GM19372 (cell line): Measurements from ENCODE around the gene PHF13.

Experiments
- ATAC-seq: cut with Tn5 transposase; IDR thresholded peaks from one replicate; pipeline ENCODE4 v1.9.1; 2021; ENCODE audit warnings: mild to moderate bottlenecking, low read depth, moderate library complexity; ENCODE audit not compliant: unreplicated experiment

Gene PHF13

GRCh38 chr1:6601049-6601922 lies 12.2 kb upstream of the PHF13 start:
- ATAC-seq, result no peak

- ATAC-seq, result peak; percentile 16
Measured at GRCh38 chr1:6601923-6602668, 11.4 kb upstream of the PHF13 start.

- ATAC-seq, result peak; percentile 48
Measured at GRCh38 chr1:6602669-6603237, 10.8 kb upstream of the PHF13 start, which contains the start of gene KLHL21. Gene KLHL21, minus strand, starts transcription at chr1:6602869. Its CDS starts 52 bp downstream, at chr1:6602817.

GRCh38 chr1:6603238-6603914 lies 10.2 kb upstream of the PHF13 start:
- peak; percentile 20 for ATAC-seq

GRCh38 chr1:6603915-6604558 lies 9.5 kb upstream of the PHF13 start:
- ATAC-seq, result no peak

GRCh38 chr1:6612641-6613360 lies 730 bp upstream of the PHF13 start:
- ATAC-seq, result peak; percentile 35

- ATAC-seq, result no peak
Measured at GRCh38 chr1:6614019-6614928, 743 bp downstream of the PHF13 start.

GRCh38 chr1:6614929-6615785 lies 1.6 kb downstream of the PHF13 start:
- no peak for ATAC-seq

GRCh38 chr1:6619045-6619444 lies 5.5 kb downstream of the PHF13 start:
- ATAC-seq, result no peak

GRCh38 chr1:6621429-6622391 lies 8.2 kb downstream of the PHF13 start:
- no peak for ATAC-seq

GRCh38 chr1:6622396-6623152 lies 9.0 kb downstream of the PHF13 start:
- ATAC-seq, result no peak

- no peak for ATAC-seq
Measured at GRCh38 chr1:6623269-6623965, 9.9 kb downstream of the PHF13 start.

GRCh38 chr1:6624710-6625583 lies 11.4 kb downstream of the PHF13 start, which contains the start of gene THAP3:
Gene THAP3, plus strand, starts transcription at chr1:6624868. Its CDS starts 351 bp downstream, at chr1:6625219.
- ATAC-seq, result peak; percentile 78

GRCh38 chr1:6625584-6626149 lies 12.1 kb downstream of the PHF13 start:
- ATAC-seq, result peak; percentile 30
